ENCODE results near the gene RAB43.

- TF ChIP-seq CTCF (IDR thresholded peaks at IDR 0.05) (no peak), POLR2AphosphoS5 (IDR thresholded peaks at IDR 0.05; ENCODE audit: insufficient read depth in 1 of 2, low read depth in 1 of 2) (no peak)
These were observed 36.4 kb downstream of the RAB43 start for GRCh38 chr3:129085165-129085715.

All from vagina (tissue), 2 donors.